ENCODE data around the gene ACOXL. TPM values are rescaled to one million over a fixed set of nuclear protein-coding genes. Genes with fewer than 3 reads are reported as not detected.

Gene ACOXL
- total RNA-seq, 6 experiments from 2014 or later, result not detected

- ATAC-seq (no peak), DNase-seq (no peak)
- H3K27ac ChIP-seq, result no peak overlapping the region
- no peak overlapping the region for H3K4me3 ChIP-seq
- H3K27me3 ChIP-seq, result no peaks in the 10 kb centered on the region
- WGBS (ENCODE audit: insufficient coverage, low coverage, low lambda C conversion rate, missing lambda C conversion rate), result 83% methylated on average over 3 of the region's 5 CpGs
- intact Hi-C loops (cut with DNase I), result no loop called here
- no peak for TF ChIP-seq CTCF (IDR thresholded peaks at IDR 0.05)
- H3K9me3 ChIP-seq, result no peaks in the 10 kb centered on the region
- peaks cover 0 to 15% (median 9%) of the 10 kb centered on the region in 4 donors for H3K4me1 ChIP-seq
- H3K36me3 ChIP-seq, result peaks cover 0 to 6% (median 0%) of the 10 kb centered on the region in 4 donors
These were observed 433.7 kb downstream of the ACOXL start for GRCh38 chr2:111166115-111166514.

GRCh38 chr2:111167076-111167862 is 434.9 kb downstream of the ACOXL start:
- intact Hi-C loops (cut with DNase I), result no loop called here
- Histone ChIP-seq H3K36me3 (peaks cover 0 to 6% (median 0%) of the 10 kb centered on the region in 4 donors), H3K4me3 (no peak overlapping the region), H3K4me1 (peaks cover 0 to 5% (median 2%) of the 10 kb centered on the region in 4 donors), H3K27me3 (no peaks in the 10 kb centered on the region), H3K9me3 (no peaks in the 10 kb centered on the region), H3K27ac (no peak overlapping the region)
- ATAC-seq, result no peak
- TF ChIP-seq POLR2A (IDR thresholded peaks at IDR 0.05) (no peak), CTCF (IDR thresholded peaks at IDR 0.05) (no peak)
- 95% methylated on average over 8 of the region's 9 CpGs for WGBS (ENCODE audit: insufficient coverage, low coverage, low lambda C conversion rate, missing lambda C conversion rate)
- no peak for DNase-seq

- Histone ChIP-seq H3K4me3 (no peak overlapping the region), H3K27ac (no peak overlapping the region), H3K9me3 (no peaks in the 10 kb centered on the region), H3K4me1 (no peaks in the 10 kb centered on the region), H3K36me3 (peaks cover 0 to 6% (median 0%) of the 10 kb centered on the region in 4 donors), H3K27me3 (no peaks in the 10 kb centered on the region)
- intact Hi-C loops (cut with DNase I), result no loop called here
- no peak for ATAC-seq
- 84% methylated on average over 3 of the region's 4 CpGs for WGBS (ENCODE audit: insufficient coverage, low coverage, low lambda C conversion rate, missing lambda C conversion rate)
- no peak for TF ChIP-seq POLR2A (IDR thresholded peaks at IDR 0.05)
- no peak for TF ChIP-seq CTCF (IDR thresholded peaks at IDR 0.05)
- DNase-seq, result no peak
These were observed 435.4 kb downstream of the ACOXL start for GRCh38 chr2:111167863-111168162.

Other genes starting within 250 kb of the ACOXL start
- gene RGPD6, start 155.4 kb upstream of the ACOXL start, total RNA-seq, result 10 to 100 TPM in 3 of 6 experiments, 1 to 10 TPM in 3; 7.1 to 19.1 (median 10.5) TPM
- 1 to 10 TPM in 3 of 6 experiments, under 1 TPM in 3; 0.33 to 3.3 (median 1.4) TPM for gene BUB1, start 54.5 kb upstream of the ACOXL start, total RNA-seq

Measured in right lobe of liver (tissue), 6 donors.